Mesodermal cell (in vitro differentiated cells): Measurements from ENCODE around the gene MEAF6.
"Not testable (repeated sequence)": the region's sequence is repeated elsewhere in the genome, so short reads cannot be mapped to it uniquely, and the experiment has no call there.

Experiments used
- H3K27ac ChIP-seq: 2 replicates; pipeline ENCODE4 v1.7.0; 2013; ENCODE audit warnings: mild to moderate bottlenecking, low read depth, low read length, moderate library complexity; ENCODE audit not compliant: severe bottlenecking
- H3K36me3 ChIP-seq: 2 replicates; pipeline ENCODE4 v1.7.1; 2013; ENCODE audit warnings: mild to moderate bottlenecking, low read length, moderate library complexity; ENCODE audit not compliant: control insufficient read depth, insufficient read depth
- H3K4me1 ChIP-seq: one replicate; pipeline ENCODE4 v1.7.1; 2013; ENCODE audit warnings: mild to moderate bottlenecking, low read length; ENCODE audit not compliant: insufficient read depth, control insufficient read depth, poor library complexity, severe bottlenecking
- H3K4me3 ChIP-seq: 2 replicates; pipeline ENCODE4 v1.7.0; 2013; ENCODE audit warnings: low read length, control low read depth, mild to moderate bottlenecking; ENCODE audit not compliant: insufficient read depth, poor library complexity, severe bottlenecking; ENCODE audit errors: extremely low read depth
- H3K9me3 ChIP-seq: 2 replicates; pipeline ENCODE4 v1.7.1; 2013; ENCODE audit warnings: mild to moderate bottlenecking, low read length, moderate library complexity; ENCODE audit not compliant: control insufficient read depth
- WGBS, 2 experiments: methylation state at CpG; one replicate each; pipeline ENCODE4 v1.1.5; 2013; ENCODE audit warnings: missing lambda C conversion rate in 2 of 2; ENCODE audit not compliant: insufficient coverage in 2 of 2; 5-methylcytosine and 5-hydroxymethylcytosine counted together

Gene MEAF6

DNA sequence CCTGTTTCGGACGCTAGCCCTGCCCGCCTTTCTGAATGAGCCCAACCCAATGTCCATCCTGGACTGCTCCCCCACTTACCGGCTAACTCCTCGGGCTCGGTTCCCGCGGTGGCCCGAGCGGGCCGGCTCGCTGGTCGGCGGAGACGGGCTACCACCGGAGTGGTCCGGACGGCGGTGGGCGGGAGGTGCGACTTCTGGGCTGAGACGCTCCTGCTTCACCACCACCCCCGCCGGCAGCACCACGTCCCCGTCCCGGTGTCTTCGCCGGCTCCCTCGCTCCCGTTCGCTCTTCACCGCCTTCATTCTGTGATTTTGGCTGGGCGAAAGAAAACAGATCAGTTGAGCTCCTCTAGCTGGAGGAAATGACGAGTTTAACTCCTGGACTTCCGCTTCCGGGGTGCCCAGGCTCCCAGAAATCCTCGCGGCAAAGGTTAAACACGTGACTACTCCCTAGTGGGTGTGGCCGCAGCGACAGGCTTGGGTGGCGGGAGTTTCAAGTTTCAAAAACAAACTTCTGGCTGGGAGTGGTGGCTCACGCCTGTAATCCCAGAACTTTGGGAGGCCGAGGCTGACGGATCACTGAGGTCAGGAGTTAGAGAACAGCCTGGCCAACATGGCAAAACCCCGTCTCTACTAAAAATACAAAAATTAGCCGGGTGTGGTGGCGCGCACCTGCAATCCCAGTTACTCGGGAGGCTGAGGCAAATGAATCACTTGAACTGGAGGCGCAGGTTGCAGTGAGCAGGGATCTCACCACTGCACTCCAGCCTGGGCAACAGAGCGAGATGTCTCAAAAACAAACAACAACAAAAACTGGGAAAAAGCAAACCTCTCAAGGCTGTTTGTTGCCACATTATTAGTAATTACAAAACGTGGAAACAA, 39.6 kb upstream of the MEAF6 start, which contains the start of gene SNIP1:
TSS of gene SNIP1 (minus strand) at position 367 of the 882 bp plus-strand sequence. CDS start at position 303, 64 bp downstream.
- Histone ChIP-seq H3K4me3 (peak within 1 kb of the TSS; percentile 95), H3K4me1 (peaks cover 10% of the 10 kb centered on the region), H3K9me3 (peaks cover 8% of the 10 kb centered on the region), H3K36me3 (peaks cover 15% of the 10 kb centered on the region), H3K27ac (peak within 1 kb of the TSS; percentile 87)
- WGBS, 2 experiments = 13% methylated on average over 44 to 45 of the region's 54 CpGs

GRCh38 chr1:37553598-37553926, 39.0 kb upstream of the MEAF6 start:
- Histone ChIP-seq H3K4me1 (peaks cover 10% of the 10 kb centered on the region), H3K9me3 (peaks cover 8% of the 10 kb centered on the region), H3K4me3 (peak overlapping the region; percentile 95), H3K36me3 (peaks cover 20% of the 10 kb centered on the region), H3K27ac (peak overlapping the region; percentile 87)
- 6 to 10% methylated on average over 7 to 11 of the region's 11 CpGs for WGBS, 2 experiments

DNA sequence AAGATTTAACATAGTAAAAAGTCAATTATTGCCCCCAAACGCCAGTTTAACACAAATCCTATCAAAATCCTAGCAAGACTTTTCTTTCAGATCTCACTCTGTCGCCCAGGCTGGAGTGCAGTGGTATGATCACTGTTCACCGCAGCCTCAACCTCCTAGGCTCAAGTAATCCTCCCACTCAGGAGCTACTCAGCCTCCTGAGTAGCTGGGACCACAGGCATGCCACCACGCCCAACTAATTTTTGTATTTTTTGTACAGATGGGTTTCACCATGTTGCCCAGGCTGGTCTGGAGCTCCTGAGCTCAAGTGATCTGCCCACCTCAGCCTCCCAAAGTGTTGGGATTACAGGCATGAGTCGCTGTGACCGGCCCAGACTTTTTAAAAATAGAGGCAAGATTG, 34.8 kb upstream of the MEAF6 start:
- 90 to 98% methylated on average over 3 to 5 of the region's 6 CpGs for WGBS, 2 experiments
- Histone ChIP-seq H3K27ac (no peak overlapping the region), H3K4me3 (no peak overlapping the region), H3K4me1 (peaks cover 7% of the 10 kb centered on the region), H3K36me3 (peaks cover 54% of the 10 kb centered on the region), H3K9me3 (peaks cover under 1% of the 10 kb centered on the region)

DNA sequence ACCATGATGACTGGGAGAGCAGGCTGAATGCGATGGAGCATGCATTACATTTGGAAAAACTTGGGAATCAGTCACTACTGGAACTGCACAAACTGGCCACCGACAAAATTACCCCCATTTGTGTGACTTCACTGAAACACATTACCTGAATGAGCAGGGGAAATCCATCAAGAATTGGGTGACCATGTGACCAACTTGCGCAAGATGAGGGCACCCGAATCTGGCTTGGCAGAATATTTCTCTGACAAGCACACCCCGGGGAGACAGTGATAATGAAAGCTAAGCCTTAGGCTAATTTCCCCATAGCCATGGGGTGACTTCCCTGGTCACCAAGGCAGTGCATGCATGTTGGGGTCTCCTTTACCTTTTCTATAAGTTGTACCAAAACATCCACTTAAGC, 30.5 kb upstream of the MEAF6 start:
- WGBS, 2 experiments = 98% methylated on average over 5 of the region's 5 CpGs
- Histone ChIP-seq H3K4me1 (no peaks in the 10 kb centered on the region), H3K4me3 (no peak overlapping the region), H3K36me3 (peaks cover 69% of the 10 kb centered on the region), H3K9me3 (no peaks in the 10 kb centered on the region), H3K27ac (no peak overlapping the region)

- Histone ChIP-seq H3K36me3 (peaks cover 73% of the 10 kb centered on the region), H3K27ac (no peak overlapping the region), H3K9me3 (no peaks in the 10 kb centered on the region), H3K4me1 (no peaks in the 10 kb centered on the region), H3K4me3 (no peak overlapping the region)
- 92 to 100% methylated on average over 7 to 13 of the region's 21 CpGs for WGBS, 2 experiments
Observed at GRCh38 chr1:37544530-37544929, 30.0 kb upstream of the MEAF6 start.

- no peak overlapping the region for H3K27ac ChIP-seq
- 95 to 97% methylated on average over 28 to 29 of the region's 30 CpGs for WGBS, 2 experiments
- H3K4me3 ChIP-seq = no peak overlapping the region
- peaks cover 81% of the 10 kb centered on the region for H3K36me3 ChIP-seq
- H3K4me1 ChIP-seq = no peaks in the 10 kb centered on the region
- H3K9me3 ChIP-seq = no peaks in the 10 kb centered on the region
Observed at GRCh38 chr1:37540036-37540785, 25.6 kb upstream of the MEAF6 start.

DNA sequence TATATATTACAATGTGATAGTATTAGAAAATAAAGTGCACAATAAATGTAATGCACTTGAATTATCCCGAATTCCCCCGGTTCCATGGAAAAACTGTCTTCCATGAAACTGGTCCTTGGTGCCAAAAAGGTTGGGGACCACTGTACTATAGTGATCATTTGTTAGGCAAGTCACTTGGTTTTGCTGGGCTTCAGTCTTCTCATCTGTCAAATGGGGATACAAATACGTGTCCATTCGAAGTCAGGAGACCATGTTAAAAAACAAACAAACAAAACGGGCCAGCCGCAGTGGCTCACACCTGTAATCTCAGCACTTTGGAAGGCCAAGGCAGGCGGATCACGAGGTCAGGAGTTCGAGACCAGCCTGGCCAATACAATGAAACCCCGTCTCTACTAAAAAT, 24.6 kb upstream of the MEAF6 start:
- H3K27ac ChIP-seq, H3K9me3 ChIP-seq, H3K4me1 ChIP-seq, H3K4me3 ChIP-seq: not testable (repeated sequence)
- WGBS, 2 experiments = 94 to 98% methylated on average over 7 to 10 of the region's 10 CpGs
- H3K36me3 ChIP-seq = peaks cover 74% of the 10 kb centered on the region

GRCh38 chr1:37537378-37537777, 22.8 kb upstream of the MEAF6 start:
- no peak overlapping the region for H3K4me3 ChIP-seq
- H3K36me3 ChIP-seq = peaks cover 66% of the 10 kb centered on the region
- no peaks in the 10 kb centered on the region for H3K9me3 ChIP-seq
- no peak overlapping the region for H3K27ac ChIP-seq
- H3K4me1 ChIP-seq = peaks cover 6% of the 10 kb centered on the region
- 71 to 100% methylated on average over 1 of the region's 2 CpGs for WGBS, 2 experiments

- Histone ChIP-seq H3K27ac (no peak overlapping the region), H3K4me3 (no peak overlapping the region), H3K9me3 (no peaks in the 10 kb centered on the region), H3K36me3 (peaks cover 32% of the 10 kb centered on the region), H3K4me1 (peaks cover 6% of the 10 kb centered on the region)
- 93 to 100% methylated on average over 2 to 3 of the region's 4 CpGs for WGBS, 2 experiments
Observed at GRCh38 chr1:37533317-37534093, 18.9 kb upstream of the MEAF6 start.

- peaks cover 25% of the 10 kb centered on the region for H3K36me3 ChIP-seq
- H3K4me3 ChIP-seq, H3K27ac ChIP-seq, H3K9me3 ChIP-seq, H3K4me1 ChIP-seq: not testable (repeated sequence)
- 87 to 100% methylated on average over 4 of the region's 4 CpGs for WGBS, 2 experiments
Observed at GRCh38 chr1:37532418-37533156, 18.0 kb upstream of the MEAF6 start.
